GM10266 (cell line): ENCODE results near the gene NANOS1.

Source experiments
- DNase-seq: peaks from one replicate; pipeline ENCODE4 v3.0.0; 2012; ENCODE audit errors: extremely low spot score
- TF ChIP-seq, protein P1 (sequence below): IDR thresholded peaks from 2 replicates; pipeline ENCODE4 v1.5.1; 2012; ENCODE audit warnings: mild to moderate bottlenecking, low read depth; ENCODE audit not compliant: control insufficient read depth, insufficient read depth; ENCODE audit errors: missing control alignments

NANOS1 gene

DNA sequence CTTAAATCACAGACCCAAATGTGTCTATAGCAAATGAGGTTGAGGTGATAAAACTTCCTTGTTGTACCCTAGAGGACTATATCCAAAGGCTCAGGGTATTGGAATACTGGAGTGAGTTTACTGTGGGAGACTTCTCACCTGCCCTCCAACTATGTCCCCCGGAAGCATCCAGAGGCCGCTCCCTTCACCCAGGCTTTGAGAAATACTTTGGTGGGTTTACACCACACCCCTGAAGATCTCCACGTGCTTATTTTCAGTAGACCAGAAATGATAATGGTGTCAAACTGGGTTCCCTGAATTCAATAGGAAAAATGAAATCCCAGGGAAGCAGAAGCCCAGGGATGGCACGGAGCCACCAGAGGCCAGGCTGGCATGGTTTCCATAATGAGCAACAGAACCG is 31.3 kb upstream of the NANOS1 start:
- DNase-seq, result no peak
- TF ChIP-seq, protein P1, sequence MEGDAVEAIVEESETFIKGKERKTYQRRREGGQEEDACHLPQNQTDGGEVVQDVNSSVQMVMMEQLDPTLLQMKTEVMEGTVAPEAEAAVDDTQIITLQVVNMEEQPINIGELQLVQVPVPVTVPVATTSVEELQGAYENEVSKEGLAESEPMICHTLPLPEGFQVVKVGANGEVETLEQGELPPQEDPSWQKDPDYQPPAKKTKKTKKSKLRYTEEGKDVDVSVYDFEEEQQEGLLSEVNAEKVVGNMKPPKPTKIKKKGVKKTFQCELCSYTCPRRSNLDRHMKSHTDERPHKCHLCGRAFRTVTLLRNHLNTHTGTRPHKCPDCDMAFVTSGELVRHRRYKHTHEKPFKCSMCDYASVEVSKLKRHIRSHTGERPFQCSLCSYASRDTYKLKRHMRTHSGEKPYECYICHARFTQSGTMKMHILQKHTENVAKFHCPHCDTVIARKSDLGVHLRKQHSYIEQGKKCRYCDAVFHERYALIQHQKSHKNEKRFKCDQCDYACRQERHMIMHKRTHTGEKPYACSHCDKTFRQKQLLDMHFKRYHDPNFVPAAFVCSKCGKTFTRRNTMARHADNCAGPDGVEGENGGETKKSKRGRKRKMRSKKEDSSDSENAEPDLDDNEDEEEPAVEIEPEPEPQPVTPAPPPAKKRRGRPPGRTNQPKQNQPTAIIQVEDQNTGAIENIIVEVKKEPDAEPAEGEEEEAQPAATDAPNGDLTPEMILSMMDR, result no peak

GRCh38 chr10:119001717-119002500 is 27.6 kb upstream of the NANOS1 start:
- DNase-seq, result no peak
- TF ChIP-seq, protein P1, result no peak

GRCh38 chr10:119003572-119004289 is 25.8 kb upstream of the NANOS1 start:
- no peak for DNase-seq
- TF ChIP-seq, protein P1, result no peak

DNA sequence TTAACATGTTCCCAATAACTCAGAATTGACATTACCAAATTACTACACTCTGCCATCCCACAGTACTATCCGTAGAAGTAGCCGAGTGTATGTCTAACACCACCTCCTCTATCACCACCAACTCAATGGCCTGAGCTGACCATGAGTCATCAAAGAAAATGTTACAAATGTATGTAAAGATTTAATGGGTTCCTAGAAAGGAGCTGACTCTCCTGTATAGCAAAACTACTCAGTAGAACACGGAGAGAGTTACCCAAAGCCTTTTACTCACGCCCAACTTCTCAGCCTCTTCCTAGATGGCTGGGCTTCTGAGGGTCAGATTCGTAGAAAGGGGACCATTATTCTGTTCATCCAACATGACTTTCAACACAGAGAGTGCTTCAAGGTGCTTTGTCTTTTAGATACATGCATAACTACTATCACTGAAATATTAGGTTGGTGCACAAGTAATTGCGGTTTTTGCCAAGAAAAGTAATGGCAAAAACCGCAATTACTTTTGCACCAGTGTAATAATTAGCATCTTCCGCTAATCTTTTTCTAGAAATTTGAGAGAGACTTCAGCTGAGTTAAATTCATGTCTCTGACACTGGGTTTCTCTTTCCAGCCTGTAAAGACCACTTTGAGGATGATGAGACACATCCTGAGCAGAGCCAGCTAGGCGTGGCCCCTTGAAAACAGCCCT is 24.0 kb upstream of the NANOS1 start:
- TF ChIP-seq, protein P1, result no peak
- no peak for DNase-seq

- TF ChIP-seq, protein P1, result no peak
- no peak for DNase-seq
Measured at GRCh38 chr10:119006451-119007210, 22.9 kb upstream of the NANOS1 start.

DNA sequence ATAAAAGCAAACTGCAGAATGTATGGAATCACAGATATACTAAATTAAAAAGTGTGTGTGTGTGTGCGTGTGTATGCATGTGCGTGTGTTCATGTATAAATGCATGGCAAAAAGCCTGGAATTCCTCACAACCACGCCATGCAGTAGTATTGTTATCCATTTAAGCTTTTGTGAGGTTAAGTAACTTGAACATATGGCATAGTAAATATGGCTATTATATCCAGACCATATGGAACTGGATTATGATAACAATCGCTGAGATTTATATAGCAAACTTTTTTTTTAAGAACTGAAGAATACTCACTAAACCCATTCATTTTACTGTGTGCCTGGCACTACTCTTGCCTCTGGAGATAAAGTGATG is 22.3 kb upstream of the NANOS1 start:
- DNase-seq, result no peak
- TF ChIP-seq, protein P1, result no peak

- no peak for DNase-seq
- TF ChIP-seq, protein P1, result no peak
Measured at GRCh38 chr10:119020627-119020946, 8.9 kb upstream of the NANOS1 start.
